Activated CD4-positive, alpha-beta T cell treated with anti-CD3 and anti-CD28 coated beads for 36 hours (primary cell): ENCODE measurements around the gene GPR176. TPM values are rescaled to one million over a fixed set of nuclear protein-coding genes. Genes with fewer than 3 reads are reported as not detected.

Source experiments
- ATAC-seq: fragments of 200-7000 bp; cut with Tn5 transposase; one replicate; pipeline ENCODE4 v1.10.0; 2021; ENCODE audit warnings: mild to moderate bottlenecking, moderate library complexity
- CTCF ChIA-PET: fragments of 350-600 bp; sonication (Branson Sonifier 250); formaldehyde crosslinking; loops from one replicate; lab custom pipeline; 2021; ENCODE audit warnings: antibody characterized with exemption; lab: Charles Lee
- POLR2A ChIA-PET: fragments of 350-600 bp; sonication (Branson Sonifier 250); formaldehyde crosslinking; loops from one replicate; lab custom pipeline; 2021; ENCODE audit warnings: antibody characterized with exemption, inconsistent platforms; lab: Charles Lee
- DNase-seq: peaks from one replicate; pipeline ENCODE4 v3.0.0-alpha.2; 2020
- H3K27ac Mint-ChIP-seq: one replicate; pipeline ENCODE4 v1.8.0; 2021; ENCODE audit warnings: mixed read lengths
- H3K27me3 Mint-ChIP-seq: one replicate; pipeline ENCODE4 v1.8.0; 2021; ENCODE audit warnings: mixed read lengths
- H3K36me3 Mint-ChIP-seq: one replicate; pipeline ENCODE4 v1.8.0; 2021; ENCODE audit warnings: low read depth, mixed read lengths
- H3K4me1 Mint-ChIP-seq: one replicate; pipeline ENCODE4 v1.8.0; 2021; ENCODE audit warnings: mixed read lengths
- H3K4me3 Mint-ChIP-seq: one replicate; pipeline ENCODE4 v1.8.0; 2021; ENCODE audit warnings: mild to moderate bottlenecking, moderate library complexity, mixed read lengths
- H3K9me3 Mint-ChIP-seq: one replicate; pipeline ENCODE4 v1.8.0; 2021; ENCODE audit warnings: low read depth, mixed read lengths
- intact Hi-C, 2 experiments: fragments of 100-400 bp; cut with DNase I in 1 of 2; cut with micrococcal nuclease in 1 of 2; formaldehyde crosslinking; loops; one replicate each; pipeline versions ENCODE4 v1.14.2 to v1.15.1; 2022 to 2024; cut with DNase I, micrococcal nuclease
- total RNA-seq, 2 experiments: library from RNA; stranded (reverse); gene quantifications; one replicate each; pipeline ENCODE4 v1.2.3, GENCODE V29; 2021

The GPR176 gene
- total RNA-seq, 2 experiments from 2014 or later = 0.14 to 0.30 TPM

- Mint-ChIP-seq H3K27ac (no peak overlapping the region), H3K4me3 (no peak overlapping the region), H3K4me1 (peaks cover 5% of the 10 kb centered on the region), H3K9me3 (no peaks in the 10 kb centered on the region), H3K36me3 (peaks cover 39% of the 10 kb centered on the region), H3K27me3 (no peaks in the 10 kb centered on the region)
- no peak for ATAC-seq
- intact Hi-C loops = no loop called here
- no peak for DNase-seq
- CTCF ChIA-PET = no interaction called here
- POLR2A ChIA-PET = no interaction called here
These were observed 31.5 kb upstream of the GPR176 start for GRCh38 chr15:39951561-39951960.

DNA sequence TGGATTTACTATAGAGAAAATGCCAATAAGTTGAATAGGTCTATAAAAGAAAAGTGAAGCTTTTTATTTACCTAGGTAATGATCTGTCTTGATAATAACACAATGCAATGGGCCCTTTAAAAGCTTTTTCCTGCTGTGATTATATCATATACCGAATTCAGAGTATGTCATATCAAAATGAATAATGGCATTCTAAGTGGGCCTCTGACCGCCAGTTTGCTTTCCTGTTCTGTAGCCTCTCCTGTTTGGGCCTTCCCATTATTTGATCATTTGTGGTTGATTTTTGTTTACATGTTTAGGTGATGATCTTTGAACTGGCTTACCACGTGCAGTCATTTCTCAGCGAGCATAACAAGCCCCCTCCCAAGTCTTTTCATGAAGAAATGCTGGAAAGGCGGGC, 28.8 kb upstream of the GPR176 start:
- ChIA-PET POLR2A (interaction anchor here (0.5 kb wide), 1 partner anchor 14 kb away, joined by 4 read pairs; no protein-coding TSS in a partner anchor), CTCF (interaction anchor here (1.6 kb wide), 1 partner anchor 23 kb away, joined by 3 read pairs; no protein-coding TSS in a partner anchor)
- DNase-seq = no peak
- no peak overlapping the region for H3K27ac Mint-ChIP-seq
- H3K36me3 Mint-ChIP-seq = peaks cover 45% of the 10 kb centered on the region
- no peaks in the 10 kb centered on the region for H3K27me3 Mint-ChIP-seq
- H3K4me1 Mint-ChIP-seq = peaks cover 5% of the 10 kb centered on the region
- H3K9me3 Mint-ChIP-seq = no peaks in the 10 kb centered on the region
- ATAC-seq = no peak
- intact Hi-C loops = no loop called here
- no peak overlapping the region for H3K4me3 Mint-ChIP-seq

GRCh38 chr15:39947401-39948197, 27.5 kb upstream of the GPR176 start:
- Mint-ChIP-seq H3K27me3 (no peaks in the 10 kb centered on the region), H3K27ac (peak overlapping the region; percentile 37), H3K9me3 (no peaks in the 10 kb centered on the region), H3K4me1 (peaks cover 6% of the 10 kb centered on the region), H3K36me3 (peaks cover 51% of the 10 kb centered on the region), H3K4me3 (no peak overlapping the region)
- no peak for DNase-seq
- peak; percentile 47 for ATAC-seq
- intact Hi-C loops = no loop called here
- CTCF ChIA-PET = interaction anchor here (1.5 to 1.8 kb wide), 3 partner anchors 10 to 25 kb away, joined by 3 to 5 read pairs (median 4); no protein-coding TSS in a partner anchor
- POLR2A ChIA-PET = no interaction called here

- intact Hi-C loops = no loop called here
- H3K27ac Mint-ChIP-seq = no peak overlapping the region
- H3K9me3 Mint-ChIP-seq = no peaks in the 10 kb centered on the region
- ChIA-PET POLR2A (no interaction called here), CTCF (interaction anchor here (1.5 to 1.8 kb wide), 2 partner anchors 9 to 12 kb away, joined by 4 to 5 read pairs; no protein-coding TSS in a partner anchor)
- peaks cover 54% of the 10 kb centered on the region for H3K36me3 Mint-ChIP-seq
- peak; percentile 43 for ATAC-seq
- no peak overlapping the region for H3K4me3 Mint-ChIP-seq
- no peak for DNase-seq
- peaks cover 9% of the 10 kb centered on the region for H3K4me1 Mint-ChIP-seq
- H3K27me3 Mint-ChIP-seq = no peaks in the 10 kb centered on the region
These were observed 26.8 kb upstream of the GPR176 start for GRCh38 chr15:39946862-39947261.

DNA sequence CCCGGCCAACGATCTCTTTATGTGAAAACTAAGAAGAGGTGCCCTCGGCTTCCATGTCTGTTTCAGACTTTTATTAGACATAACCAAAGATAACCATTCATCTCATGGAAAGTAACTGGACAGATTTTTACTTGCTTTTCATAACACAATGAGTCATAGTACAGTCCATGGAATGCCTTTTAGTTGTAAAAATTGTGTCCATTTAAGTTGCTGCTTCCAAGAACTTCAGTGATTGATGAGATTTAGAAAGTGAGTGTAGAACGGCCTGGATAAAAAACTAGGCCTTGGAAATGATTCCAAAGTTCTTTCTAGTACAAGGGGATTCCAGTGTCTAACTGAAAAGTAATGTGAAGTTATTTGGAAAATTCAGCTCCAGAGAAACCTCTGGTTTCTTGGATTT, 24.7 kb upstream of the GPR176 start:
- H3K27me3 Mint-ChIP-seq = no peaks in the 10 kb centered on the region
- DNase-seq = no peak
- no peak overlapping the region for H3K27ac Mint-ChIP-seq
- no peaks in the 10 kb centered on the region for H3K9me3 Mint-ChIP-seq
- H3K4me3 Mint-ChIP-seq = no peak overlapping the region
- ATAC-seq = no peak
- CTCF ChIA-PET = no interaction called here
- peaks cover 49% of the 10 kb centered on the region for H3K36me3 Mint-ChIP-seq
- POLR2A ChIA-PET = no interaction called here
- intact Hi-C loops = no loop called here
- H3K4me1 Mint-ChIP-seq = peaks cover 9% of the 10 kb centered on the region

- H3K36me3 Mint-ChIP-seq = peaks cover 50% of the 10 kb centered on the region
- POLR2A ChIA-PET = interaction anchor here (0.5 kb wide), 1 partner anchor 54 kb away, joined by 6 read pairs; no protein-coding TSS in a partner anchor
- CTCF ChIA-PET = interaction anchor here (0.7 to 1.1 kb wide), 2 partner anchors 9 to 36 kb away, joined by 3 read pairs; partner anchors contain the start of gene EIF2AK4
- H3K27ac Mint-ChIP-seq = no peak overlapping the region
- no peaks in the 10 kb centered on the region for H3K27me3 Mint-ChIP-seq
- H3K9me3 Mint-ChIP-seq = no peaks in the 10 kb centered on the region
- no peak for ATAC-seq
- DNase-seq = no peak
- H3K4me3 Mint-ChIP-seq = no peak overlapping the region
- peaks cover 14% of the 10 kb centered on the region for H3K4me1 Mint-ChIP-seq
- intact Hi-C loops = no loop called here
These were observed 22.7 kb upstream of the GPR176 start for GRCh38 chr15:39942753-39943150.

DNA sequence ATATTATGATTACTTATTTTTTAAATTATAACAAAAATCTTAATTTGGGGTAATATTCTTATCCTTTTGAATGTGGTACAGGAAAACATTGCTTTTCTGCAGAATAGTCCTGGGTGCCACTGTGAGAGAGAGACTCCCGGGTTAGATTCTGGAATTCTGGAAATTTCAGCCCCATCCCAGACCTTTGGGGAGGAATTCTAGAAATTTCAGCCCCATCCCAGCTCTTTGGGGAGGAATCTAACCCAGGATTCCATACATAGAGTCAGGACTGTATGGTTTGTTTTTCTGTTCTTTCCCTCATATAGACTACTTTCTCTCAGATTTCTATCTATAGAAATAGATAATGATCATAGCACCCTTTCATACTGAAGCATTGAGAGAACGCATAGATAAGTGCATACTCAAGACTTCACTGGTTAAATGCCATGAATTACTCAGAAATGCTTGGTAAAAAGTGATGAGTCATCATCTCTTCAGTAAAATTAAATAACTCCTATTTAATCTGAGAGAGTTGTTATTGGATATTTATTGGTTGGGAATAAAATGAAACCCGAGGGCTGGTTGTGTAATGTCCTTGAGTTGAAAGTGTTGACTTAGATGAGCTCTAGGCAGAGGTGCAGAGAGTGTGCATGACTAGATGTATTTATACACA, 22.2 kb upstream of the GPR176 start:
- Mint-ChIP-seq H3K27me3 (no peaks in the 10 kb centered on the region), H3K4me3 (no peak overlapping the region), H3K27ac (no peak overlapping the region), H3K36me3 (peaks cover 50% of the 10 kb centered on the region), H3K4me1 (peaks cover 12% of the 10 kb centered on the region), H3K9me3 (no peaks in the 10 kb centered on the region)
- CTCF ChIA-PET = interaction anchor here (0.7 to 1.1 kb wide), 2 partner anchors 8 to 35 kb away, joined by 3 read pairs; partner anchors contain the start of gene EIF2AK4
- ATAC-seq = peak; percentile 61
- no peak for DNase-seq
- intact Hi-C loops = no loop called here
- POLR2A ChIA-PET = no interaction called here

GRCh38 chr15:39939487-39940452, 19.7 kb upstream of the GPR176 start:
- intact Hi-C loops = loop anchor here in 1 of 2 experiments (10.0 kb wide), 2 partner anchors 465 to 625 kb away; partner anchors contain the start of genes CCDC32, IVD and RPUSD2
- ATAC-seq (no peak), DNase-seq (no peak)
- ChIA-PET POLR2A (no interaction called here), CTCF (interaction anchor here (0.6 kb wide), 1 partner anchor 289 kb away, joined by 3 read pairs; no protein-coding TSS in a partner anchor)
- Mint-ChIP-seq H3K4me3 (no peak overlapping the region), H3K36me3 (peaks cover 39% of the 10 kb centered on the region), H3K27me3 (no peaks in the 10 kb centered on the region), H3K9me3 (no peaks in the 10 kb centered on the region), H3K4me1 (peaks cover 26% of the 10 kb centered on the region), H3K27ac (no peak overlapping the region)

- intact Hi-C loops = loop anchor here in 1 of 2 experiments (10.0 kb wide), 2 partner anchors 467 to 627 kb away; partner anchors contain the start of genes CCDC32, IVD and RPUSD2
- Mint-ChIP-seq H3K36me3 (peaks cover 25% of the 10 kb centered on the region), H3K27ac (no peak overlapping the region), H3K27me3 (no peaks in the 10 kb centered on the region), H3K4me3 (no peak overlapping the region), H3K9me3 (no peaks in the 10 kb centered on the region), H3K4me1 (peaks cover 42% of the 10 kb centered on the region)
- ChIA-PET CTCF (interaction anchor here (0.6 to 2.1 kb wide), 2 partner anchors 9 to 28 kb away, joined by 3 to 5 read pairs; no protein-coding TSS in a partner anchor), POLR2A (no interaction called here)
- no peak for ATAC-seq
- DNase-seq = no peak
These were observed 17.6 kb upstream of the GPR176 start for GRCh38 chr15:39937696-39938095.

- H3K4me1 Mint-ChIP-seq = peaks cover 42% of the 10 kb centered on the region
These were observed 16.6 kb upstream of the GPR176 start for GRCh38 chr15:39936681-39937080.

More at GRCh38 chr15:39936681-39937080, 16.6 kb upstream of the GPR176 start:
- no peaks in the 10 kb centered on the region for H3K9me3 Mint-ChIP-seq
- no peak overlapping the region for H3K4me3 Mint-ChIP-seq
- DNase-seq (no peak), ATAC-seq (no peak)
- POLR2A ChIA-PET = no interaction called here
- CTCF ChIA-PET = interaction anchor here (0.6 to 2.1 kb wide), 3 partner anchors 10 to 401 kb away, joined by 3 to 5 read pairs (median 5); no protein-coding TSS in a partner anchor
- intact Hi-C loops = loop anchor here in 1 of 2 experiments (10.0 kb wide), 2 partner anchors 468 to 628 kb away; partner anchors contain the start of genes CCDC32, IVD and RPUSD2
- H3K36me3 Mint-ChIP-seq = peaks cover 19% of the 10 kb centered on the region
- H3K27ac Mint-ChIP-seq = no peak overlapping the region
- no peaks in the 10 kb centered on the region for H3K27me3 Mint-ChIP-seq
